A673 (cell line): ENCODE results near the gene KDM4E. TPM values are rescaled to one million over a fixed set of nuclear protein-coding genes. Genes with fewer than 3 reads are reported as not detected.
"Not testable (repeated sequence)": the region's sequence is repeated elsewhere in the genome, so short reads cannot be mapped to it uniquely, and the experiment has no call there.

Source experiments
- BruUV-seq: library from RNA; stranded (reverse); fragments of 400-500 nt; replicated peaks from 2 replicates; lab custom pipeline; 2021; lab: Mats Ljungman, UMichigan
- CTCF ChIA-PET: fragments of 300-600 bp; sonication (Branson Sonifier 250); formaldehyde crosslinking; loops from one replicate; lab custom pipeline; 2022; ENCODE audit warnings: antibody characterized with exemption; lab: Charles Lee
- POLR2A ChIA-PET: fragments of 300-600 bp; sonication (Branson Sonifier 250); formaldehyde crosslinking; loops from one replicate; lab custom pipeline; 2022; ENCODE audit warnings: antibody characterized with exemption; ENCODE audit not compliant: low non-redundant PET; lab: Charles Lee
- DNase-seq: peaks from one replicate; pipeline ENCODE4 v3.0.0-alpha.2; 2015; ENCODE audit warnings: low spot score
- H3K27ac ChIP-seq: fragments of 200-600 bp; sonication (generic); 2 replicates; pipeline ENCODE4 v1.5.1; 2016; ENCODE audit warnings: mixed run types, low read depth, mild to moderate bottlenecking, mixed read lengths, antibody characterized with exemption, low read length; ENCODE audit not compliant: poor library complexity, severe bottlenecking
- H3K27me3 ChIP-seq: fragments of 200-600 bp; sonication (generic); replicated peaks from 2 replicates; pipeline ENCODE4 v1.6.1; 2017; ENCODE audit warnings: mixed run types, low read depth, mild to moderate bottlenecking, mixed read lengths, antibody characterized with exemption, low read length; ENCODE audit not compliant: insufficient read depth, poor library complexity
- H3K36me3 ChIP-seq: fragments of 200-600 bp; sonication (generic); 2 replicates; pipeline ENCODE4 v1.6.1; 2016; ENCODE audit warnings: mixed run types, mild to moderate bottlenecking, mixed read lengths, antibody characterized with exemption, low read length; ENCODE audit not compliant: insufficient read depth, poor library complexity, severe bottlenecking
- H3K4me1 ChIP-seq: fragments of 200-600 bp; sonication (generic); 2 replicates; pipeline ENCODE4 v1.6.1; 2017; ENCODE audit warnings: mixed run types, mild to moderate bottlenecking, mixed read lengths, antibody characterized with exemption, low read length; ENCODE audit not compliant: insufficient read depth, poor library complexity, severe bottlenecking
- H3K4me3 ChIP-seq: fragments of 200-600 bp; sonication (generic); 2 replicates; pipeline ENCODE4 v1.5.1; 2016; ENCODE audit warnings: low read depth, mixed run types, mild to moderate bottlenecking, mixed read lengths, low read length; ENCODE audit not compliant: poor library complexity, severe bottlenecking
- H3K9me3 ChIP-seq: fragments of 200-600 bp; sonication (generic); 2 replicates; pipeline ENCODE4 v1.6.1; 2016; ENCODE audit warnings: mixed run types, low read depth, mild to moderate bottlenecking, mixed read lengths, antibody characterized with exemption, low read length; ENCODE audit not compliant: poor library complexity, severe bottlenecking
- EZH2 ChIP-seq: fragments of 200-600 bp; sonication (generic); IDR thresholded peaks from 2 replicates; pipeline ENCODE4 v1.6.1; 2017; ENCODE audit warnings: borderline replicate concordance, low read depth, mild to moderate bottlenecking, mixed read lengths, antibody characterized with exemption, low read length; ENCODE audit not compliant: poor library complexity, severe bottlenecking
- intact Hi-C: fragments of 100-400 bp; cut with micrococcal nuclease; formaldehyde crosslinking; loops from one replicate; pipeline ENCODE4 v1.10.0; 2022; ENCODE audit not compliant: unreplicated experiment
- total RNA-seq: library from RNA; stranded (reverse); gene quantifications from 2 replicates; pipeline ENCODE4 v1.2.3, GENCODE V29; 2021
- TF ChIP-seq, protein P1 (sequence below): fragments of 300-800, 200-600 bp; sonication (generic); conservative IDR thresholded peaks from 2 replicates; pipeline ENCODE4 v1.5.1; 2017; ENCODE audit warnings: low read depth, mild to moderate bottlenecking, antibody characterized with exemption, low read length, moderate library complexity, mixed read lengths

The KDM4E gene
- total RNA-seq, 1 experiment from 2014 or later = not detected

DNA sequence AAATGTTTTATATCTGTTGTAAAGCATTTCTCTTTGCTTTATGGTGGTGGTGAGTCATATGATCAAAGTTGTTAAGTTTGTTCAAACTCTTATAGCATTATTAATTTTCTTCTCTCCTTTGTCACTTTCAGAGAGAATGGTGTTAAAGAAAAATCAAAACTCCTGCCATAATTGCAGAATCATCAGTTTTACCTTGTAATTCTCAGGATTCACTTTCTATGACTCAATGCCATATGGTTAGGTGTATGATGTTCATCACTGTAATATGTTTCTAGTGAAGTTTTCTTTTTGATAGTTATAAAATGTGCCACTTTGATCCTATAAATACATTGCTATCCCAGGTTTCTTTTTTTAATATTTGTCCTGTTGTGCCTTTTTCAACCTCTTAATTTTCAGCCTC is 13.7 kb upstream of the KDM4E start:
- Histone ChIP-seq H3K36me3 (no peaks in the 10 kb centered on the region), H3K4me3 (no peak overlapping the region), H3K4me1 (no peaks in the 10 kb centered on the region), H3K9me3 (no peaks in the 10 kb centered on the region), H3K27me3 (peaks cover 3% of the 10 kb centered on the region), H3K27ac (no peak overlapping the region)
- intact Hi-C loops = no loop called here
- no peak for DNase-seq
- ChIA-PET POLR2A (no interaction called here), CTCF (no interaction called here)
- TF ChIP-seq, protein P1, sequence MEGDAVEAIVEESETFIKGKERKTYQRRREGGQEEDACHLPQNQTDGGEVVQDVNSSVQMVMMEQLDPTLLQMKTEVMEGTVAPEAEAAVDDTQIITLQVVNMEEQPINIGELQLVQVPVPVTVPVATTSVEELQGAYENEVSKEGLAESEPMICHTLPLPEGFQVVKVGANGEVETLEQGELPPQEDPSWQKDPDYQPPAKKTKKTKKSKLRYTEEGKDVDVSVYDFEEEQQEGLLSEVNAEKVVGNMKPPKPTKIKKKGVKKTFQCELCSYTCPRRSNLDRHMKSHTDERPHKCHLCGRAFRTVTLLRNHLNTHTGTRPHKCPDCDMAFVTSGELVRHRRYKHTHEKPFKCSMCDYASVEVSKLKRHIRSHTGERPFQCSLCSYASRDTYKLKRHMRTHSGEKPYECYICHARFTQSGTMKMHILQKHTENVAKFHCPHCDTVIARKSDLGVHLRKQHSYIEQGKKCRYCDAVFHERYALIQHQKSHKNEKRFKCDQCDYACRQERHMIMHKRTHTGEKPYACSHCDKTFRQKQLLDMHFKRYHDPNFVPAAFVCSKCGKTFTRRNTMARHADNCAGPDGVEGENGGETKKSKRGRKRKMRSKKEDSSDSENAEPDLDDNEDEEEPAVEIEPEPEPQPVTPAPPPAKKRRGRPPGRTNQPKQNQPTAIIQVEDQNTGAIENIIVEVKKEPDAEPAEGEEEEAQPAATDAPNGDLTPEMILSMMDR = no peak
- TF ChIP-seq EZH2 = no peak
- no TSS peak for BruUV-seq

DNA sequence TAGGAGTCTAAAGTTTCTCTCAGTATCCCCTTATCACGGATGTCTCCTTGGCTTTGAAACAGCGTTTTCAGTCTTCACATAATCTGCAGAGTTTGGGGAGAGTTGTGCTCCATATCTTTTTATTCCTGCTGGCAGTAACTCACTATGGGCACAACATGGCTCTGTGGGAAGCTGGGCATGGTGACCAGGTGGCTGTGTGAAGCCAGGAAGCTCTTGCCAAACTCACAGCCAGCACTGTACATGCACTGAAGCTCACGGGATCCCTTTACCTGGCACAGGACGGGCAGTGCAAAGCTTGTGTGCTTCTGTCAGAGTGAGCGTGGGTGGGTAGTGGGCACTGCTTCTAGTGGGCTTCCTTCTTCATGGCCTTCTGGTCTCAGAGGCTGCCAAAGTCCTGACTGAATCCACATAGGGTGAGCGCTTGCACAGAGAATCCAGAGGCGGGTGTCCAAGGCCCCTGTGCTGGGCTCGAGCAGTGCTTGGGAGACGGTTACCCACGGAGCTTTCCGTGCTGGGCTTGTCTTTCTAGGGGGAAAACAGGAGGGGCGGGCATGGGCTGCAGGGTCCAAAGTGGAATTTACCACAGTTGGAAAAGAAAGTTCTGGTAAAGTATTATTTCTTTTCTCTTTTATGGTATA is 10.8 kb upstream of the KDM4E start:
- ChIA-PET POLR2A (no interaction called here), CTCF (no interaction called here)
- no peaks in the 10 kb centered on the region for H3K4me1 ChIP-seq
- no TSS peak for BruUV-seq
- no peak for DNase-seq
- intact Hi-C loops = no loop called here
- no peaks in the 10 kb centered on the region for H3K9me3 ChIP-seq
- no peaks in the 10 kb centered on the region for H3K36me3 ChIP-seq
- no peak overlapping the region for H3K27ac ChIP-seq
- H3K27me3 ChIP-seq = peaks cover 3% of the 10 kb centered on the region
- TF ChIP-seq, protein P1 = no peak
- TF ChIP-seq EZH2 = no peak
- no peak overlapping the region for H3K4me3 ChIP-seq

DNA sequence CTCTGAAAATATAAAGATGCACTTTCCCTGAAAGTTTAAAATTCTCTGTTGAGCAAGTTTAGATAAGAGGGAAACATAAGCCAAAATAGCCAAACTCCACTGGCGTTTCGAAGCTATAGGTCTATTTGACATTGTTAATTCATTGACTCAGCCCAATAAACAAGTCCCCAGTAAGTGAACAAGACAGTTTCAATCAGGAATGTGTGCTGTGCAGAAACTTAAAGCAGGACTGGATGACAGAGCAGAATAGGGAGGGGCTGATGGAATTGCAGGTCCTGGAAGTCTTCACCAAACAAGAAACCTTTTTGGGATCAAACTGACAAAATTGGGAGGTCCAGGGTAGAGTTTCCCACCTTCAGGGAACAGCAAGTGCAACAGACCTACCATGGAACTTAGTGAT is 8.9 kb upstream of the KDM4E start:
- Histone ChIP-seq H3K27ac (no peak overlapping the region), H3K27me3 (no peaks in the 10 kb centered on the region), H3K4me3 (no peak overlapping the region), H3K36me3 (no peaks in the 10 kb centered on the region), H3K4me1 (no peaks in the 10 kb centered on the region), H3K9me3 (no peaks in the 10 kb centered on the region)
- intact Hi-C loops = no loop called here
- no TSS peak for BruUV-seq
- ChIA-PET POLR2A (no interaction called here), CTCF (no interaction called here)
- DNase-seq = no peak
- no peak for TF ChIP-seq EZH2
- TF ChIP-seq, protein P1 = no peak

DNA sequence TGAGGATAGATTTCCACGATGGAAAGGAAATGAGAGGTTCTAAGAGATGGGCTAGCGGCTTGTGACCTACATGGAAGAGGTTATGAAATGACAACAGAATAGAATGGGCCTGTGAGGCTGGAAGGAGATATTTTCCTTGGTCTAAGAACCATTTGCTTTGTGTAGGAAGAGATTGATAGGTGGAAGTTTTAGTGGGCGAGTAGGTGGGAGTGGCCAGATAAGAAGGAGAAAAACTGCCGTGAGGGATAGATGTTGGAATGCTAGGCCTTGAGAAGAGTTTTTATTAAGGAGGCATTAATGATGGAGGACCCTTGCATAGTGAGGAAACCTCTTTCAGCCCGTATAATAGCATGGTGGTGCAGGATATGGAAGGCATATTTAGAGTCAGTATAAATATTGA is 3.6 kb upstream of the KDM4E start:
- H3K36me3 ChIP-seq, BruUV-seq, intact Hi-C loops, DNase-seq, H3K4me1 ChIP-seq, CTCF ChIA-PET, H3K9me3 ChIP-seq, POLR2A ChIA-PET, H3K27ac ChIP-seq, H3K4me3 ChIP-seq, H3K27me3 ChIP-seq: not testable (repeated sequence)

DNA sequence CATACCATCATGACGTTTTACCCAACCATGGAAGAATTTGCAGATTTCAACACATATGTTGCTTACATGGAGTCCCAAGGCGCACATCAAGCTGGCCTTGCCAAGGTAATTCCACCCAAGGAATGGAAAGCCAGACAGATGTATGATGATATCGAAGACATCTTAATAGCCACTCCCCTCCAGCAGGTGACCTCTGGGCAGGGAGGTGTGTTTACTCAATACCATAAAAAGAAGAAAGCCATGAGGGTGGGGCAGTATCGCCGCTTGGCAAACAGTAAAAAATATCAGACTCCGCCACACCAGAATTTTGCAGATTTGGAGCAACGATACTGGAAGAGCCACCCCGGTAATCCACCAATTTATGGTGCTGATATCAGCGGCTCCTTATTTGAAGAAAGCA is 536 bp downstream of the KDM4E start:
- H3K36me3 ChIP-seq, BruUV-seq, H3K4me3 ChIP-seq, H3K4me1 ChIP-seq, intact Hi-C loops, H3K9me3 ChIP-seq, POLR2A ChIA-PET, H3K27me3 ChIP-seq, CTCF ChIA-PET, DNase-seq, H3K27ac ChIP-seq: not testable (repeated sequence)
